Measurements from ENCODE around the gene CDX1. TPM values are rescaled to one million over a fixed set of nuclear protein-coding genes. Genes with fewer than 3 reads are reported as not detected.

The CDX1 gene
- total and polyA plus RNA-seq, 2 experiments from 2014 or later, result 0.62 TPM; not detected in 1

DNA sequence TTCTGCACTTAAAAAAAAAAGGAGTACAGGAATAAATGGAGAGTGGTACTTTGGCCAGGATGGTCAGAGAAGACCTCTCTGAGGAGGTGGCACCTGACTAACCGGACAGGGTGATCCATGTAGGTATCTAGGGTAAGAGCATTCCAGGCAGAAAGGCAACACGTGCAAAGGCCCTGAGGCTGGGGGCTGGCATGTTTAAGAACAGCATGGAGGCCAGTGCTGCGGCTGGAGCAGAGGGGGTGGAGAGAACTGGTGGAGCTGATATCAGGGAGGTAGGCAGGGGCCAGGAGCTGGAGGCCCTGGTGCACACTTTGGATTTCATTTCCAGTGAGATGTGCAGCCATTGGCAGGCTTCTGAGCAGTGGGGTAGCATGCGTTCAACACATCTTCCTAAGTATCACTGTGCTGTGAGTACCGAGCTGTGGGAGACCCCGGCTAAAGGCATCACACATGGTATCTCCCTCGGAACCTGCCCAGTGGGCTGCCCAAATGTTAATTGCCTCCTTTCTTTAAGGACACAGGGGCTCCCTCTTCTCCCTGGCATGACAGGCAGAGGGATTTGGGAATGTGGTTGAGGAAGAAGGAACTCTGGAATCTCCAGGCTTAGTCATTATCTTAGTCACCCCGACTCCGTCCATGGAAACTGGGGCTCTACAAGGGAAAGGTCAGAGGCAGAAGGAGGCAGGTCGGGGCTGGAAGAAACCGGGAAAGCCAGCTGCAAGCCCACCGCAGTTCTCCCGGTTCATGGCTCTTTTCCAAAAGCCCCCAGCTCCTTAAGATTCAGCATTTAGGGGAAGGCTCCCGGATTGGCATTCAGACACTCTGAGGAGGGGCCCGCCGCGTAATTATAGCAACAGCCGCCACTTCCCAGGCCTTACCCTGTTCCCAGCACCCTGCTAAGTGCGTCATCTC, 41.9 kb downstream of the CDX1 start:
- no peak overlapping the region for H3K4me3 ChIP-seq
- H3K27ac ChIP-seq, result no peak overlapping the region
- DNase-seq (ENCODE audit: low read depth in 1 of 2, low spot score in 1 of 2), result peak in 1 of 2 donors; percentile 25
- no peaks in the 10 kb centered on the region for H3K9me3 ChIP-seq (ENCODE audit: low read depth)
- no peaks in the 10 kb centered on the region for H3K36me3 ChIP-seq
- peaks cover 5% of the 10 kb centered on the region for H3K4me1 ChIP-seq (ENCODE audit: low read depth)
- no peaks in the 10 kb centered on the region for H3K27me3 ChIP-seq
- TF ChIP-seq, protein P1, sequence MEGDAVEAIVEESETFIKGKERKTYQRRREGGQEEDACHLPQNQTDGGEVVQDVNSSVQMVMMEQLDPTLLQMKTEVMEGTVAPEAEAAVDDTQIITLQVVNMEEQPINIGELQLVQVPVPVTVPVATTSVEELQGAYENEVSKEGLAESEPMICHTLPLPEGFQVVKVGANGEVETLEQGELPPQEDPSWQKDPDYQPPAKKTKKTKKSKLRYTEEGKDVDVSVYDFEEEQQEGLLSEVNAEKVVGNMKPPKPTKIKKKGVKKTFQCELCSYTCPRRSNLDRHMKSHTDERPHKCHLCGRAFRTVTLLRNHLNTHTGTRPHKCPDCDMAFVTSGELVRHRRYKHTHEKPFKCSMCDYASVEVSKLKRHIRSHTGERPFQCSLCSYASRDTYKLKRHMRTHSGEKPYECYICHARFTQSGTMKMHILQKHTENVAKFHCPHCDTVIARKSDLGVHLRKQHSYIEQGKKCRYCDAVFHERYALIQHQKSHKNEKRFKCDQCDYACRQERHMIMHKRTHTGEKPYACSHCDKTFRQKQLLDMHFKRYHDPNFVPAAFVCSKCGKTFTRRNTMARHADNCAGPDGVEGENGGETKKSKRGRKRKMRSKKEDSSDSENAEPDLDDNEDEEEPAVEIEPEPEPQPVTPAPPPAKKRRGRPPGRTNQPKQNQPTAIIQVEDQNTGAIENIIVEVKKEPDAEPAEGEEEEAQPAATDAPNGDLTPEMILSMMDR (IDR thresholded peaks at IDR 0.05; ENCODE audit: low read depth, low read length), result no peak

DNA sequence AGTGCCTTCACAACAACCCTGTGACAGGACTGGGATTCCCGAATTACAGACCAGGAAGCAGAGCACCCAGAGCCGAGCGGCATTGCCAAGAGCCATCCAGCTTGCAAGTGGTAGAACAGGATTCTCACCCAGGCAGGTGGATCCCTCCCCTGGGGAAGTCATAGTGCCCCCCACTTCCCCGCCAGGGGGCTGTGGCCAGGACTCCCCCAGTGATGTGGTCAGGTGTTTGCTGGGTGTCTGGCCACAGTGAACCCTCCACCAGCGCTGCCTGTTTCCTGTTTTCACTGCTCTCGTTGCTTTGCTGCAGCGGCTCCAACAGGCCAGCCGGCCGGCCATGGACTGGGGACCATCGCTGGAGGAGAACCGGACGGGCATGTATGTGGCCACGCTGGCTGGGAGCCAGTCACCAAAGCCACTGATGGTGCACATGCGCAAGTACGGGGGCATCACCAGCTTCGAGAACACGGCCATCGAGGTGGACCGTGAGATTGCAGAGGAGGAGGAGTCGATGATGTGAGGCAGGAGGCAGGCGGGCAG, 42.6 kb downstream of the CDX1 start:
- H3K36me3 ChIP-seq, result no peaks in the 10 kb centered on the region
- H3K9me3 ChIP-seq (ENCODE audit: low read depth), result no peaks in the 10 kb centered on the region
- no peak overlapping the region for H3K4me3 ChIP-seq
- peak in 1 of 2 donors; percentile 58 for DNase-seq (ENCODE audit: low read depth in 1 of 2, low spot score in 1 of 2)
- H3K4me1 ChIP-seq (ENCODE audit: low read depth), result peaks cover 4% of the 10 kb centered on the region
- no peak overlapping the region for H3K27ac ChIP-seq
- TF ChIP-seq, protein P1 (IDR thresholded peaks at IDR 0.05; ENCODE audit: low read depth, low read length), result no peak
- H3K27me3 ChIP-seq, result no peaks in the 10 kb centered on the region

DNA sequence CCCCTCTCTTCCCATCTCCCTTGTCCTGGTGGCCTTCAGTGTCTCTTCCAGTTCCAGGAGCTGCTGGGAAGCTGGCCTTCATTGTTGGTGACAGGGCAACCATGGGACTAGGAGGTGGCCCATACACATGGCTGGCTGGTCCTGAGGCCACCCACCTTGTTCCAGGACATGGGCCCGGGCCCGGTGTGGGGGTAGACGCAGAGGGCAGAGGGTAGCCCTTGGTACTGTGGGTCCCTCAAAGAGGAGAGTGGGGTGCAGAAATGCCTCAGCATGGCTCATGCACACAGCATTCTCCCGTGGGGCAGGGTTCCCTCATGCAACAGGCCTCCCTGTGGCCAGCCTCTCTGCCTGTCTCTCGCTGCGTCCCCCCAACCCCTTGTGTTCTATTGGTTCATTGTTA, 44.1 kb downstream of the CDX1 start:
- no peak overlapping the region for H3K27ac ChIP-seq
- no peaks in the 10 kb centered on the region for H3K4me1 ChIP-seq (ENCODE audit: low read depth)

DNA sequence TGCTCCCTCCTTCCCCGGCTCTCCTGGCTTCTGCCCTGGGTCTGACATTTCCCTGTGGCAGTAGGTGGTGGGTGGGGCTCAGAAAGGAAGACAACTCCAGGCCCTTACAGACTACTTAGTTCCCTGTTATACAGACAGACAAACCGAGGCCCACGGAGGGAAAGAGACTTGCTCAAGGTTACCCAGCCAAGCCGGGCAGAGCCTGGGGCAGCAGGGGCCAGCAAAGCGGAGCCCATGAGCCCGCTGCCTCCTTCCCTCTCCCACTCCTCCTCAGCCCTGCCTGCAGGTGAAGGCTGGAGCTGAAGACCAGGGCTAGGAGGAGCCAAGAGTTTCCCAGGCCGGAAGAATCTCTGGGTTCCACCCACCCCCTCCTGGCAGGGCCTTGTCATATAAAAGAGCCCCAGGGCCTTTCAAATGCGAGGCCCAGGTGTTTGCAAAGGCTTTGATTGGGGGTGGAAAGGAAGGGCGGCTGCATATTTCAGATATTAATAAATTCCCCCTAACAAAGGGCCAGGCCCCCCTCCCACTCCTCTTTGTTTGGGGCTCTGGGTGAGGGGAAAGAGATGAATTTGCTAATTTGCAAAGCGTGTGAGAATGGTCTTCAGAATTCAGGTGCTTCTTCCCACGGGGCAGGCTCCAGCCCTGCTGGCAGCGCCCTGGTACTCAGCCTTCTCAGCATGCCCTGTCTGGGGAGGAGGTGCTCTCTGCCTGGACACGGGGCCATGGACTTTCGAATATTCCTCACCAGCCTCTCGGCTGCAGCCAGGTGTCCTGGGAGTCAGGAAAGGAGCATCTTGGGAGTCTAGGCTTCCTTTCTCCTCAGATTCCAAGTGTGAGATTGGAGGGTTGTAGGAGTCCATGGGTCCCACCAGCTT, 44.8 kb downstream of the CDX1 start:
- no peaks in the 10 kb centered on the region for H3K36me3 ChIP-seq
- no peaks in the 10 kb centered on the region for H3K4me1 ChIP-seq (ENCODE audit: low read depth)
- DNase-seq (ENCODE audit: low read depth in 1 of 2, low spot score in 1 of 2), result no peak
- no peaks in the 10 kb centered on the region for H3K27me3 ChIP-seq
- TF ChIP-seq, protein P1 (IDR thresholded peaks at IDR 0.05; ENCODE audit: low read depth, low read length), result no peak
- no peak overlapping the region for H3K4me3 ChIP-seq
- H3K9me3 ChIP-seq (ENCODE audit: low read depth), result no peaks in the 10 kb centered on the region
- no peak overlapping the region for H3K27ac ChIP-seq

More for the DNA sequence above, 44.1 kb downstream of the CDX1 start:
- Histone ChIP-seq H3K27me3 (no peaks in the 10 kb centered on the region), H3K36me3 (no peaks in the 10 kb centered on the region), H3K4me3 (no peak overlapping the region), H3K9me3 (ENCODE audit: low read depth) (no peaks in the 10 kb centered on the region)
- DNase-seq (ENCODE audit: low read depth in 1 of 2, low spot score in 1 of 2), result no peak
- TF ChIP-seq, protein P1 (IDR thresholded peaks at IDR 0.05; ENCODE audit: low read depth, low read length), result no peak

DNA sequence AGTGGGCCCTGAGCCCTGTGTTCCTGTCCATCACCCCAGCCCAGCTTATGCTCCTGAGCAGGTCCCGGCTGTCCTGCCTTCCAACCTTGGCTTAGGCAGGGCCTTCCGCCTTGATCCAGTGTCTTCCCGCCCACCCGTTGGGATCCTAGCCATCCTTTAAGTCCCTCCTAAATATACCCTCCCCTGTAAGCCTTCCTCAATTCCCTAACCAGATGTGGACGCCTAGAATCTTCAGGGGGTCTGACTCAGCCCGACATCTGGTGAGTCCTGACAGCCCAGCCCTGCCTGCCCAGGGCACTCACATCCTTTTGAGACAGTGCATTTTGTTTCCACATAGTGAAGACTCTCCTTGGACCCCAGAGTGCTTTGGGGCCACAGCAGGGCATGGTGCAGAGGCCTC, 47.0 kb downstream of the CDX1 start:
- no peak overlapping the region for H3K27ac ChIP-seq
- TF ChIP-seq, protein P1 (IDR thresholded peaks at IDR 0.05; ENCODE audit: low read depth, low read length), result no peak
- no peaks in the 10 kb centered on the region for H3K36me3 ChIP-seq
- H3K4me1 ChIP-seq (ENCODE audit: low read depth), result no peaks in the 10 kb centered on the region
- DNase-seq (ENCODE audit: low read depth in 1 of 2, low spot score in 1 of 2), result peak in 1 of 2 donors; percentile 33
- H3K27me3 ChIP-seq, result peaks cover 4% of the 10 kb centered on the region
- no peaks in the 10 kb centered on the region for H3K9me3 ChIP-seq (ENCODE audit: low read depth)
- H3K4me3 ChIP-seq, result no peak overlapping the region

Measured in cardiac muscle cell (in vitro differentiated cells and primary cell).